ENCODE data around the gene CAPN6.

CAPN6 gene

DNA sequence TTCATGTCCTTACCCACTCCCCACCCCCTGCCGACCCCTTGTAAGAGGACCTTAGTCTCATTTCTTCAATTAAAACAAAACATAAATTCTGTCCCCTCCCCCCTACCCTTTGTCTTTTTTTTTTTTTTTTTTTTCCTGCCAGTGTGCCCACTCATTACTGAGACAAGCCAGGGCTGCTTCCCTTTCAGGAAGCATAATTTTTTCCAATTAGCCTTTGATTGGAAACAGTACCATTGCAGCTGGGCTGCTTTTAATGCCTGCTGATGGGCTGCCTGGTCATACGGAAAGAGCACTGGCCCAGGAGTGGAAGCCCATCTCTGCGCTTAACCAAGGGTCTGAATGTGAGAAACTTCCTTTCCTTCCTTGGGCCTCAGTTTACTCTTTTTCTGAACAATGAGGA, 18.6 kb upstream of the CAPN6 start:
- TF ChIP-seq, protein P1, sequence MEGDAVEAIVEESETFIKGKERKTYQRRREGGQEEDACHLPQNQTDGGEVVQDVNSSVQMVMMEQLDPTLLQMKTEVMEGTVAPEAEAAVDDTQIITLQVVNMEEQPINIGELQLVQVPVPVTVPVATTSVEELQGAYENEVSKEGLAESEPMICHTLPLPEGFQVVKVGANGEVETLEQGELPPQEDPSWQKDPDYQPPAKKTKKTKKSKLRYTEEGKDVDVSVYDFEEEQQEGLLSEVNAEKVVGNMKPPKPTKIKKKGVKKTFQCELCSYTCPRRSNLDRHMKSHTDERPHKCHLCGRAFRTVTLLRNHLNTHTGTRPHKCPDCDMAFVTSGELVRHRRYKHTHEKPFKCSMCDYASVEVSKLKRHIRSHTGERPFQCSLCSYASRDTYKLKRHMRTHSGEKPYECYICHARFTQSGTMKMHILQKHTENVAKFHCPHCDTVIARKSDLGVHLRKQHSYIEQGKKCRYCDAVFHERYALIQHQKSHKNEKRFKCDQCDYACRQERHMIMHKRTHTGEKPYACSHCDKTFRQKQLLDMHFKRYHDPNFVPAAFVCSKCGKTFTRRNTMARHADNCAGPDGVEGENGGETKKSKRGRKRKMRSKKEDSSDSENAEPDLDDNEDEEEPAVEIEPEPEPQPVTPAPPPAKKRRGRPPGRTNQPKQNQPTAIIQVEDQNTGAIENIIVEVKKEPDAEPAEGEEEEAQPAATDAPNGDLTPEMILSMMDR (IDR thresholded peaks at IDR 0.05; ENCODE audit: low read depth, low read length, missing control alignments), result no peak
- no peak for DNase-seq (ENCODE audit: extremely low read depth, low read depth)
- H3K4me3 ChIP-seq (replicated peaks; ENCODE audit: low read depth, low read length), result no peak overlapping the region

DNA sequence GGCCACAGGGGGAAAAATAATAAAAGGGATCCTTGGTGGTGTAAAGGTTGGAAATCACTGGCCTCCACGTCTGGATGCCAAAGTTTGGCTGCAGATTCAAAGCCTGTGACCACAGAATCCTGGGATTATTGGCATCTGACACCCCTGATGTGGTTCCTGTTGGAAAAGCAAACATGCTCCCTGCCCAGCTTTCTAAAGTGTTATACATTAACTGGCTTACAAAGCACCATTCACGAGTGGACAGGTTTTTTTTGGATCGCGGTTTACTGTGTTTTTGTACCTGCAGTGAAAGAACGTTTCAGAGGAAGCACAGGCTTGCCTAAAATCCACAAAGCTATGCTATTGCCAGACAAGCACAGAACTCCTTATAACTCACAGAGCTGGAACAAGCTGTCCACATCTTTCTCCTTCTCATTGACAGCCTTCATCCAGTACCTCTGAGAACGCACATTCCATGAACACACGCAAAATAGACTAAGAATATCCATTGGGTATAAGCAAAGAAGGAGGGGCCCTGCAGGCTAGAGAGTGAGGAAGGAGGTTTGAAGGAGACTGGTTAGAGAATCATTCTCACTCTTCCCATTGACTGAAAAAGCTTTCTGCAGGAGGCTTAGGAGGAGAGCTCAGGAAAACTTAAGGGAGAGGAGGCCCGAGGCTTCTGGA, 14.5 kb upstream of the CAPN6 start:
- DNase-seq (ENCODE audit: extremely low read depth, low read depth), result no peak
- TF ChIP-seq, protein P1 (IDR thresholded peaks at IDR 0.05; ENCODE audit: low read depth, low read length, missing control alignments), result no peak
- no peak overlapping the region for H3K4me3 ChIP-seq (replicated peaks; ENCODE audit: low read depth, low read length)

DNA sequence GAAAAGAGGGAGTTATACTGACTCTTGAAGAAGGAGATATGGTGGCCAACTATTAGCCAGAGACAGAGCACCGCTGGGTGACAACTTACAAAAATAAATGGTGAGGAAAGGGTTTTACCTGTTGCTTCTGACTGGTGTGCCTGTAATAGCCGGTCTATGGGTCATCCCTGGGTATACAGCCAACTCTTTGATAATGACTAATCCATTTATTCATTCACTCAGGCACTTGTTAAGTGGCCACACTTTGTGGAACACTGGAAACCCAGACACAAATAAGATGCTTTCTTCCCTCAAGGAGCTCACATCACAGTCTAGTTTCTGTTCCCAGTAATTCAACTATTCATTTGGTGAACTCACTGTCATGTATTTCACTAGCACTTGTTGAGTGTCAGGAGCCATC, 13.2 kb upstream of the CAPN6 start:
- TF ChIP-seq, protein P1 (IDR thresholded peaks at IDR 0.05; ENCODE audit: low read depth, low read length, missing control alignments), result no peak
- no peak for DNase-seq (ENCODE audit: extremely low read depth, low read depth)
- no peak overlapping the region for H3K4me3 ChIP-seq (replicated peaks; ENCODE audit: low read depth, low read length)

DNA sequence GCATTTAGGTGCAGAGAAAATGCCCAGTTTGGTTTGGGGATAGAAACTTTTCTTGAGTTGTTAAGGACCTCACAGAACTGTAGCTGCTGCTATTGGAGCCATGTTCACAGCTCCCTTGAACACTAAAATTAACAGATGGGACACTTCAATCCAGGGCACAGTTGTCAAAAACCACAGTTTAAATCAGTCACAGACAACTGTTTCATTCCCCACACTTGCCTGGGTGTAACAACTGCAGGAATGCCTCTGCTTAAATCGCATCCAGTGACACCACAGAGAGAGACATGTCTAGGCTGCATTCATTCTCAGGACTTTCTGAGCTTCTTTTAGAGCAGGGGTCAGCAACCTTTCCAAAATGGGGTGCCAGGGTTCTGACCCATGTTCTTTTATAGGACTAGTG, 12.7 kb upstream of the CAPN6 start:
- no peak overlapping the region for H3K4me3 ChIP-seq (replicated peaks; ENCODE audit: low read depth, low read length)
- DNase-seq (ENCODE audit: extremely low read depth, low read depth), result no peak
- TF ChIP-seq, protein P1 (IDR thresholded peaks at IDR 0.05; ENCODE audit: low read depth, low read length, missing control alignments), result no peak

DNA sequence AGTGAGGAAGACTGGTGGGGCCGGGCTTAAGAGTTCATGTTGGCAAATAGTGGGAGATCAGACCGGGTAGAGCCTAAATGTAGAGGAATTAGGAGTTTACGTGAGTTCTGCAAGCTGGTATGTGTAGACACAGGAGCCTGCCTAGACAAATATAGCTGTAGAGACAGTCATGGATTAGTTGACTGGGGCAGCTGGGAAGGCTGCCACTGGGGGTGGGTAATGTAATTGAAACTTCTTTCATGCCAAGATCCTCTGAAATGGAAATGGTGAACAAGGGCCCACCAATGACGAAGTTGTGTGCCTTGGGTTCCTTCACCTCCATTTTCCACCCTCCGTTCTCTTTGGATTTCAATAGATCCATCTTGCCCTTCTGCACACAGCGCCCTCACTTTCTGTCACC, 11.9 kb upstream of the CAPN6 start:
- no peak overlapping the region for H3K4me3 ChIP-seq (replicated peaks; ENCODE audit: low read depth, low read length)
- no peak for DNase-seq (ENCODE audit: extremely low read depth, low read depth)
- TF ChIP-seq, protein P1 (IDR thresholded peaks at IDR 0.05; ENCODE audit: low read depth, low read length, missing control alignments), result no peak

DNA sequence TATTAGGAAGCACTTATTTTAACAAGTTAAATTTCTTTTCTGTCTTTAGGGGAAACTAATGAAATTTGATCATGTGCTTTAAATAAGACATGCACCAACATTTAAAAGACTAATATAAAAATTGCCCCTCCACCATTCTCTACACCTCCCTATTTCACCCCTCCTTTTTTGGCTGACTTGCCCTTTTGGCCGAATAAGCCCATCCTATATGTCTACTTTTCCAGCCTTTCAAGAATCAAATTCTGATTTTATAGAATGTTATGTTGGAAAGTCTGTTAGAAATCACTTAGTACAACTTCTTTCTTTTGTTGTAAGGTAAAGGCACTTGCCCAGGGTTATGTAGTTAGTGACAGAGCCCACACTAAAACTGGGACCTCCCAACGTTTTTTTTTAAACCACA, 1.8 kb downstream of the CAPN6 start:
- H3K4me3 ChIP-seq (replicated peaks; ENCODE audit: low read depth, low read length), result no peak overlapping the region
- no peak for DNase-seq (ENCODE audit: extremely low read depth, low read depth)
- TF ChIP-seq, protein P1 (IDR thresholded peaks at IDR 0.05; ENCODE audit: low read depth, low read length, missing control alignments), result no peak

DNA sequence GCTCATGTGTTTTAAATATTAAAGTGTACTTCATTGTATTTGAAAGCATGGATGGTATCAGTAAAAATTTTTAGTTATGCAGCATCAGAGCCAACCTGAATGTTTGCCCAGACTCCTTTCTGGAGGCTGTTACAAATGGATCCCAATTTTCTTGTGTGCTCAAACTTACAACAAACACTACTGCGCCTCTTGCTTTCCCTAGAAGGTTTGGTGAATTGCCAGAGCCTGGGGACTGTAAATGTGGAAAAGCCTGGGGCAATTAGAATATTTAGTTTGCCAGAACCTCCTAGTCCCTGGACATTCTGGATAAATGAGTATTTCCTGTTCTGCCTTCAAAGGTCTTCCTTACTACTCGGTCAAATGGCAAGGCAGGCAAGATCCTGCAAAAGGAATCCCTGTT, 4.8 kb downstream of the CAPN6 start:
- DNase-seq (ENCODE audit: extremely low read depth, low read depth), result no peak
- H3K4me3 ChIP-seq (replicated peaks; ENCODE audit: low read depth, low read length), result no peak overlapping the region
- TF ChIP-seq, protein P1 (IDR thresholded peaks at IDR 0.05; ENCODE audit: low read depth, low read length, missing control alignments), result no peak

Data from HFF-Myc (cell line).